ENCODE measurements around the gene TBCEL. TPM values are rescaled to one million over a fixed set of nuclear protein-coding genes. Genes with fewer than 3 reads are reported as not detected.
A peak's percentile ranks its signal among the peaks of the same experiment; 100 is the strongest.

Gene TBCEL
- total RNA-seq, 2 donors from 2014 or later = 15.2 to 15.9 TPM

GRCh38 chr11:121086866-121087265, 63.0 kb downstream of the TBCEL start:
- ATAC-seq (no peak), DNase-seq (ENCODE audit: low spot score) (no peak)
- Mint-ChIP-seq H3K27ac (no peak overlapping the region), H3K9me3 (no peaks in the 10 kb centered on the region), H3K4me1 (ENCODE audit: low read depth in 2 of 2) (peaks cover 0 to 2% of the 10 kb centered on the region in 2 donors), H3K27me3 (no peaks in the 10 kb centered on the region), H3K36me3 (peaks cover 8% of the 10 kb centered on the region), H3K4me3 (no peak overlapping the region)

- Mint-ChIP-seq H3K4me3 (no peak overlapping the region), H3K27me3 (no peaks in the 10 kb centered on the region), H3K36me3 (peaks cover 8% of the 10 kb centered on the region), H3K27ac (no peak overlapping the region), H3K9me3 (no peaks in the 10 kb centered on the region), H3K4me1 (ENCODE audit: low read depth in 2 of 2) (peaks cover 0 to 2% of the 10 kb centered on the region in 2 donors)
- ATAC-seq (no peak), DNase-seq (ENCODE audit: low spot score) (no peak)
Measured at GRCh38 chr11:121089566-121089965, 65.7 kb downstream of the TBCEL start.

DNA sequence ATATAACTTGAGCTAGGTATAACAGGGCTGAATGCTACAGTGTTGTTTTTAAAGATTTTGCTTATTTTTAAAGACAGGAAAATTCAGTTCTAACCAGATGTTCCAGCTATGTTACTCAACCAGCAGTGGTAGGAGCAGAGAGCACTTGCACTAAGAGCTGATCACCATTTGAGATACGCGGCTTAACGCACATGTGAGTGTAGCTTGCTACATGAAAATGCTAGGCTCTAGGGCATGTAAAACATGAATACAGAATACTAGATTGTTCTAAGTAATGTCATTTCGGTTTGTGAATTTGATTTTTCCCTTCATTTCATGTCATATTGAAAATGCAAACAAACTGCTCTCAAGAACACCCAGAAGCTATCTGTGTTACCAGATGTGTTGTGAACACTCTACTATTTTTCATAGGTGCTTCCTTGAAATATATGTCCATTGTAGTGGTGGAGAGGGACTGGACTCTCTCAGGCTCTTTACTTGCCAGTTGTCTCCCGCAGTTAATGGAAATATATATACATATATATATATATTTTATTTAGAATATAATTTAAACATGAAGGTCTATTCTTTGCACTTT, 66.3 kb downstream of the TBCEL start:
- ATAC-seq = no peak
- Mint-ChIP-seq H3K27ac (no peak overlapping the region), H3K4me1 (ENCODE audit: low read depth in 2 of 2) (peaks cover 0 to 2% of the 10 kb centered on the region in 2 donors), H3K9me3 (no peaks in the 10 kb centered on the region), H3K4me3 (no peak overlapping the region), H3K27me3 (no peaks in the 10 kb centered on the region), H3K36me3 (peaks cover 8% of the 10 kb centered on the region)
- no peak for DNase-seq (ENCODE audit: low spot score)

GRCh38 chr11:121091492-121092152, 67.7 kb downstream of the TBCEL start:
- no peaks in the 10 kb centered on the region for H3K9me3 Mint-ChIP-seq
- H3K4me1 Mint-ChIP-seq (ENCODE audit: low read depth in 2 of 2) = peaks cover 0 to 2% of the 10 kb centered on the region in 2 donors
- DNase-seq (ENCODE audit: low spot score) (no peak), ATAC-seq (no peak)
- H3K27ac Mint-ChIP-seq = no peak overlapping the region
- H3K4me3 Mint-ChIP-seq = no peak overlapping the region
- no peaks in the 10 kb centered on the region for H3K27me3 Mint-ChIP-seq
- H3K36me3 Mint-ChIP-seq = peaks cover 4% of the 10 kb centered on the region

DNA sequence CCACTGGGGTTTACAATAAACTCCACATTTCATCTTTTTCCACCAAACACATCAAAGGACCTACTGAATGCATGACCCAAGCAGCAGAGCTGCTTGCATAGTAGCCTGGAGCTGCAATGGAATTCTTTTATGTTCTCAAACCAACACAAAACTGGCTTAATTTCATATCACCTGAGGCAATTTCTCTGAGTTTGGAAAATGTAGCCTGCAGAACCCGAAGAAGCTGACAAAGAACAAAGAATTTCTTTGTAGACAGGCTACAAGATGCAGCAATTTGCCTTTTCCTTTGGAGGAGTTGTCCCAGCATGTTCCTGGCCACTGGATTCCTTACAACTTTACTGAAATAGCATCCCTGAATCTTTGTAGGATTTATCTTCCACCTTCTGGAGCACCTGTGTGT, 71.7 kb downstream of the TBCEL start:
- Mint-ChIP-seq H3K9me3 (no peaks in the 10 kb centered on the region), H3K4me1 (ENCODE audit: low read depth in 2 of 2) (peaks cover 0 to 2% of the 10 kb centered on the region in 2 donors), H3K4me3 (no peak overlapping the region), H3K27me3 (peaks cover 0 to 3% of the 10 kb centered on the region in 2 donors), H3K36me3 (no peaks in the 10 kb centered on the region), H3K27ac (no peak overlapping the region)
- DNase-seq (ENCODE audit: low spot score) = no peak
- no peak for ATAC-seq

GRCh38 chr11:121099364-121099763, 75.5 kb downstream of the TBCEL start:
- Mint-ChIP-seq H3K36me3 (no peaks in the 10 kb centered on the region), H3K27ac (no peak overlapping the region), H3K4me1 (ENCODE audit: low read depth in 2 of 2) (no peaks in the 10 kb centered on the region), H3K27me3 (peaks cover 0 to 10% of the 10 kb centered on the region in 2 donors), H3K4me3 (no peak overlapping the region), H3K9me3 (no peaks in the 10 kb centered on the region)
- ATAC-seq (no peak), DNase-seq (ENCODE audit: low spot score) (no peak)

GRCh38 chr11:121099885-121100284, 76.0 kb downstream of the TBCEL start:
- H3K9me3 Mint-ChIP-seq = no peaks in the 10 kb centered on the region
- H3K4me3 Mint-ChIP-seq = no peak overlapping the region
- peaks cover 0 to 10% of the 10 kb centered on the region in 2 donors for H3K27me3 Mint-ChIP-seq
- no peak overlapping the region for H3K27ac Mint-ChIP-seq
- no peaks in the 10 kb centered on the region for H3K4me1 Mint-ChIP-seq (ENCODE audit: low read depth in 2 of 2)
- no peaks in the 10 kb centered on the region for H3K36me3 Mint-ChIP-seq
- no peak for ATAC-seq
- no peak for DNase-seq (ENCODE audit: low spot score)

GRCh38 chr11:121100943-121101342, 77.0 kb downstream of the TBCEL start, which contains the start of gene TECTA:
Gene TECTA (plus strand): TSS chr11:121101243. CDS start chr11:121102666, 1,423 bp downstream.
- ATAC-seq (no peak), DNase-seq (ENCODE audit: low spot score) (no peak)
- Mint-ChIP-seq H3K27me3 (peaks cover 0 to 10% of the 10 kb centered on the region in 2 donors), H3K4me1 (ENCODE audit: low read depth in 2 of 2) (no peaks in the 10 kb centered on the region), H3K4me3 (no peak within 1 kb of the TSS), H3K27ac (no peak within 1 kb of the TSS), H3K9me3 (no peaks in the 10 kb centered on the region), H3K36me3 (no peaks in the 10 kb centered on the region)

GRCh38 chr11:121104312-121104762, 80.4 kb downstream of the TBCEL start:
- Mint-ChIP-seq H3K9me3 (no peaks in the 10 kb centered on the region), H3K4me1 (ENCODE audit: low read depth in 2 of 2) (no peaks in the 10 kb centered on the region), H3K27me3 (peaks cover 0 to 15% of the 10 kb centered on the region in 2 donors), H3K36me3 (no peaks in the 10 kb centered on the region), H3K4me3 (no peak overlapping the region), H3K27ac (no peak overlapping the region)
- ATAC-seq (no peak), DNase-seq (ENCODE audit: low spot score) (no peak)

- H3K9me3 Mint-ChIP-seq = no peaks in the 10 kb centered on the region
- ATAC-seq = no peak
Measured at GRCh38 chr11:121105063-121105480, 81.2 kb downstream of the TBCEL start.

GRCh38 chr11:121105481-121106195, 81.7 kb downstream of the TBCEL start:
- no peak for DNase-seq (ENCODE audit: low spot score)
- Mint-ChIP-seq H3K27ac (no peak overlapping the region), H3K4me1 (ENCODE audit: low read depth in 2 of 2) (no peaks in the 10 kb centered on the region), H3K9me3 (no peaks in the 10 kb centered on the region), H3K36me3 (no peaks in the 10 kb centered on the region), H3K4me3 (no peak overlapping the region), H3K27me3 (peaks cover 0 to 16% of the 10 kb centered on the region in 2 donors)
- peak in 1 of 2 donors; percentile 16 for ATAC-seq

More at GRCh38 chr11:121105063-121105480, 81.2 kb downstream of the TBCEL start:
- Mint-ChIP-seq H3K27me3 (peaks cover 0 to 12% of the 10 kb centered on the region in 2 donors), H3K4me1 (ENCODE audit: low read depth in 2 of 2) (no peaks in the 10 kb centered on the region), H3K27ac (no peak overlapping the region), H3K4me3 (no peak overlapping the region), H3K36me3 (no peaks in the 10 kb centered on the region)
- no peak for DNase-seq (ENCODE audit: low spot score)

DNA sequence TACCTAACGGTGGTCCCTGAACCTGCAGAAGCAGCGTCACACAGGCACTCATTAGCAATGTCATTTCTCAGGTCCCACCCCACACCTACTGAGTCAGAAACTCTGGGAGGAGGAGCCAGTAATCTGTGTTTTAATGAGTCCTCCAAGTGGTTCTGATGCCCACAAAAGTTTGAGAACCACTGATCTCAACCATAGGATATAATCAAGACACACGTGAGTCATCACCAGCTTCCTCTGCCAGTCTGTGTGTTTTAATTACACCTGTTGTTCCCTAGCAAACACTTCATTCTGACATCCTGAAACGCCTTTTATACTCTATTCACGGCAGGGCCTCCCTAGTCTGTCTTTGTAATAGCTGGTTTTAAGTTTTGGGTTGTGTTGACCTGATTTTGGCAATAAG, 82.9 kb downstream of the TBCEL start:
- no peak for DNase-seq (ENCODE audit: low spot score)
- H3K27ac Mint-ChIP-seq = no peak overlapping the region
- no peak for ATAC-seq
- no peaks in the 10 kb centered on the region for H3K9me3 Mint-ChIP-seq
- H3K4me3 Mint-ChIP-seq = no peak overlapping the region
- H3K36me3 Mint-ChIP-seq = no peaks in the 10 kb centered on the region
- H3K27me3 Mint-ChIP-seq = peaks cover 10 to 22% of the 10 kb centered on the region in 2 donors
- no peaks in the 10 kb centered on the region for H3K4me1 Mint-ChIP-seq (ENCODE audit: low read depth in 2 of 2)

GRCh38 chr11:121108413-121108812, 84.5 kb downstream of the TBCEL start:
- H3K27ac Mint-ChIP-seq = no peak overlapping the region
- no peak overlapping the region for H3K4me3 Mint-ChIP-seq
- H3K9me3 Mint-ChIP-seq = no peaks in the 10 kb centered on the region
- peak; percentile 28 to 50 for ATAC-seq
- H3K27me3 Mint-ChIP-seq = peaks cover 21% of the 10 kb centered on the region in 2 donors
- H3K4me1 Mint-ChIP-seq (ENCODE audit: low read depth in 2 of 2) = peaks cover 0 to 2% of the 10 kb centered on the region in 2 donors
- no peaks in the 10 kb centered on the region for H3K36me3 Mint-ChIP-seq
- DNase-seq (ENCODE audit: low spot score) = no peak

GRCh38 chr11:121109471-121109870, 85.6 kb downstream of the TBCEL start:
- Mint-ChIP-seq H3K36me3 (no peaks in the 10 kb centered on the region), H3K27ac (no peak overlapping the region), H3K27me3 (peaks cover 21 to 26% of the 10 kb centered on the region in 2 donors), H3K4me3 (no peak overlapping the region), H3K4me1 (ENCODE audit: low read depth in 2 of 2) (peaks cover 0 to 2% of the 10 kb centered on the region in 2 donors), H3K9me3 (no peaks in the 10 kb centered on the region)
- DNase-seq (ENCODE audit: low spot score) (no peak), ATAC-seq (no peak)

All from natural killer cell treated with Interleukin-12 subunit alpha and Interleukin-12 subunit beta and Interleukin-15 and Interleukin-18, amount 100 ng/mL, for 72 hours (primary cell).